Liver (tissue), 9 donors: ENCODE data around the gene ZNF503. TPM values are rescaled to one million over a fixed set of nuclear protein-coding genes. Genes with fewer than 3 reads are reported as not detected.

Experiments used
- DNase-seq: peaks from one replicate; pipeline ENCODE4 v3.0.0-alpha.2; 2017; ENCODE audit warnings: low spot score
- H3K27ac ChIP-seq, 2 donors: one replicate each; pipeline ENCODE4 v1.7.0; 2013; ENCODE audit warnings: inconsistent platforms in 2 of 2, low read length in 2 of 2, control low read depth in 1 of 2, low read depth in 1 of 2, mild to moderate bottlenecking in 1 of 2
- H3K27me3 ChIP-seq, 4 donors: one replicate each; pipeline versions ENCODE4 v1.6.1 to v1.7.0; 2013; ENCODE audit warnings: low read length in 3 of 4, inconsistent platforms in 1 of 4, mild to moderate bottlenecking in 1 of 4, moderate library complexity in 1 of 4; ENCODE audit not compliant: control insufficient read depth in 4 of 4, insufficient read depth in 4 of 4
- H3K36me3 ChIP-seq, 4 donors: one replicate each; pipeline versions ENCODE4 v1.6.1 to v1.7.0; 2013; ENCODE audit warnings: low read length in 3 of 4, mild to moderate bottlenecking in 3 of 4, low read depth in 1 of 4, moderate library complexity in 1 of 4; ENCODE audit not compliant: control insufficient read depth in 4 of 4, insufficient read depth in 3 of 4
- H3K4me1 ChIP-seq, 4 donors: one replicate each; pipeline versions ENCODE4 v1.6.1 to v1.7.0; 2013; ENCODE audit warnings: low read length in 3 of 4, mild to moderate bottlenecking in 3 of 4, moderate library complexity in 1 of 4; ENCODE audit not compliant: control insufficient read depth in 4 of 4, insufficient read depth in 4 of 4
- H3K4me3 ChIP-seq, 3 donors: one replicate each; pipeline versions ENCODE4 v1.6.1 to v1.7.0; 2013; ENCODE audit warnings: low read length in 3 of 3, control low read depth in 1 of 3, low read depth in 1 of 3, mild to moderate bottlenecking in 1 of 3
- H3K9ac ChIP-seq, 2 donors: one replicate each; pipeline ENCODE4 v1.7.0; 2013; ENCODE audit warnings: low read length in 2 of 2, mild to moderate bottlenecking in 2 of 2, moderate library complexity in 2 of 2, control low read depth in 1 of 2, low read depth in 1 of 2
- H3K9me3 ChIP-seq, 4 donors: one replicate each; pipeline versions ENCODE4 v1.6.1 to v1.7.0; 2013; ENCODE audit warnings: low read length in 3 of 4; ENCODE audit not compliant: control insufficient read depth in 4 of 4
- ATF3 ChIP-seq: IDR thresholded peaks from 2 replicates; pipeline ENCODE4 v1.6.1; 2016; ENCODE audit warnings: antibody characterized with exemption
- CTCF ChIP-seq: fragments of 150-350 bp; IDR thresholded peaks from 2 replicates; pipeline ENCODE4 v1.5.1; 2017; ENCODE audit warnings: improper control_type of control experiment, low read depth, low read length; ENCODE audit not compliant: missing input control
- FOXA2 ChIP-seq: IDR thresholded peaks from 2 replicates; pipeline ENCODE4 v1.6.1; 2016; ENCODE audit warnings: antibody characterized with exemption
- MAX ChIP-seq: IDR thresholded peaks from 2 replicates; pipeline ENCODE4 v1.6.1; 2016; ENCODE audit warnings: antibody characterized with exemption
- NR2F2 ChIP-seq: IDR thresholded peaks from 2 replicates; pipeline ENCODE4 v1.6.1; 2016; ENCODE audit warnings: antibody characterized with exemption
- RAD21 ChIP-seq, 2 donors: IDR thresholded peaks; 2 replicates each; pipeline ENCODE4 v1.6.1; 2016; ENCODE audit warnings: antibody characterized with exemption in 2 of 2, mild to moderate bottlenecking in 2 of 2
- RXRA ChIP-seq, 2 donors: IDR thresholded peaks; 2 replicates each; pipeline ENCODE4 v1.6.1; 2017 to 2018; ENCODE audit warnings: antibody characterized with exemption in 2 of 2, mild to moderate bottlenecking in 1 of 2
- SP1 ChIP-seq: IDR thresholded peaks from 2 replicates; pipeline ENCODE4 v1.6.1; 2018; ENCODE audit warnings: antibody characterized with exemption, mild to moderate bottlenecking
- TAF1 ChIP-seq: conservative IDR thresholded peaks from 2 replicates; pipeline ENCODE4 v1.6.1; 2016; ENCODE audit warnings: antibody characterized with exemption, mild to moderate bottlenecking
- YY1 ChIP-seq: IDR thresholded peaks from 2 replicates; pipeline ENCODE4 v1.6.1; 2016; ENCODE audit warnings: antibody characterized with exemption, mild to moderate bottlenecking
- WGBS: extraction: QIAGEN DNeasy Blood & Tissue Kit; methylation state at CpG from one replicate; pipeline ENCODE4 v1.1.7; 2013; 5-methylcytosine and 5-hydroxymethylcytosine counted together
- polyA plus RNA-seq, 2 donors: library from polyadenylated mRNA; stranded (reverse) in 1 of 2; unstranded in 1 of 2; fragments of 200-250 nt in 1 of 2; fragments of >200 nt in 1 of 2; fragmentation: Nextera tagmentation in 1 of 2; extraction: Ambion mirVana in 1 of 2; gene quantifications; one replicate each; pipeline versions ENCODE4 v1.2.1 to v1.2.3, GENCODE V29; 2013 to 2015
- total RNA-seq, 2 donors: library from RNA; depleted of rRNA; stranded (reverse); fragments of >200 nt; gene quantifications; one replicate each; pipeline ENCODE4 v1.2.3, GENCODE V29; 2014
- donor health status: healthy.
- donor health status: healthy.
- donor health status: healthy.
- donor health status: healthy.
- donor health status: healthy.

ZNF503 gene
- total and polyA plus RNA-seq, 4 donors: 1.6 to 5.2 (median 2.0) TPM

GRCh38 chr10:75418712-75419111 is 17.1 kb upstream of the ZNF503 start:
- TF ChIP-seq YY1 (no peak), MAX (no peak), RXRA (IDR thresholded peaks at IDR 0.05) (no peak), TAF1 (no peak)
- 92% methylated on average over 8 of the region's 8 CpGs for WGBS
- no peak overlapping the region for H3K4me3 ChIP-seq
- no peak overlapping the region for H3K9ac ChIP-seq
- no peaks in the 10 kb centered on the region for H3K36me3 ChIP-seq
- H3K9me3 ChIP-seq: no peaks in the 10 kb centered on the region
- H3K4me1 ChIP-seq: no peaks in the 10 kb centered on the region
- DNase-seq: no peak
- H3K27ac ChIP-seq: no peak overlapping the region
- no peaks in the 10 kb centered on the region for H3K27me3 ChIP-seq

GRCh38 chr10:75418293-75418692 is 16.7 kb upstream of the ZNF503 start:
- Histone ChIP-seq H3K9me3 (no peaks in the 10 kb centered on the region), H3K4me1 (no peaks in the 10 kb centered on the region), H3K4me3 (no peak overlapping the region), H3K36me3 (no peaks in the 10 kb centered on the region), H3K27me3 (no peaks in the 10 kb centered on the region), H3K9ac (no peak overlapping the region), H3K27ac (no peak overlapping the region)
- no peak for DNase-seq
- WGBS: 81% methylated on average over 4 of the region's 4 CpGs
- TF ChIP-seq RAD21 (IDR thresholded peaks at IDR 0.05) (no peak), MAX (no peak), CTCF (no peak), TAF1 (no peak), SP1 (no peak), NR2F2 (no peak), FOXA2 (no peak), ATF3 (no peak)

GRCh38 chr10:75417522-75417927 is 16.0 kb upstream of the ZNF503 start:
- TF ChIP-seq CTCF (no peak), NR2F2 (no peak), FOXA2 (no peak), TAF1 (no peak), SP1 (no peak)

More at GRCh38 chr10:75417522-75417927, 16.0 kb upstream of the ZNF503 start:
- H3K27me3 ChIP-seq: no peaks in the 10 kb centered on the region
- no peak for DNase-seq
- no peaks in the 10 kb centered on the region for H3K36me3 ChIP-seq
- no peak overlapping the region for H3K4me3 ChIP-seq
- no peak overlapping the region for H3K27ac ChIP-seq
- H3K9me3 ChIP-seq: no peaks in the 10 kb centered on the region
- 72% methylated on average over 5 of the region's 5 CpGs for WGBS
- no peak overlapping the region for H3K9ac ChIP-seq
- no peaks in the 10 kb centered on the region for H3K4me1 ChIP-seq
